ENCODE data around the gene ROGDI. TPM values are rescaled to one million over a fixed set of nuclear protein-coding genes. Genes with fewer than 3 reads are reported as not detected.

ROGDI gene
- total RNA-seq, 4 donors from 2014 or later, result 16.4 to 35.8 (median 31.6) TPM

- H3K9me3 ChIP-seq, result no peaks in the 10 kb centered on the region
- TF ChIP-seq POLR2A (IDR thresholded peaks at IDR 0.05), result no peak
- no peaks in the 10 kb centered on the region for H3K27me3 ChIP-seq
- peaks cover 20 to 37% (median 23%) of the 10 kb centered on the region in 3 donors for H3K4me1 ChIP-seq
- WGBS, 2 donors, result 45 to 64% methylated on average over 5 to 10 of the region's 17 CpGs
- H3K27ac ChIP-seq, result peak overlapping the region; percentile 92 to 94 (median 93)
- intact Hi-C loops (cut with DNase I), result no loop called here
- H3K4me3 ChIP-seq, result peak overlapping the region in 1 of 4 donors; percentile 84
- H3K36me3 ChIP-seq, result peaks cover 0 to 56% (median 9%) of the 10 kb centered on the region in 3 donors
- no peak for DNase-seq
These were observed 2.0 kb downstream of the ROGDI start for GRCh38 chr16:4800290-4801041.

- peaks cover 20 to 39% (median 23%) of the 10 kb centered on the region in 3 donors for H3K4me1 ChIP-seq
- TF ChIP-seq, protein P1, sequence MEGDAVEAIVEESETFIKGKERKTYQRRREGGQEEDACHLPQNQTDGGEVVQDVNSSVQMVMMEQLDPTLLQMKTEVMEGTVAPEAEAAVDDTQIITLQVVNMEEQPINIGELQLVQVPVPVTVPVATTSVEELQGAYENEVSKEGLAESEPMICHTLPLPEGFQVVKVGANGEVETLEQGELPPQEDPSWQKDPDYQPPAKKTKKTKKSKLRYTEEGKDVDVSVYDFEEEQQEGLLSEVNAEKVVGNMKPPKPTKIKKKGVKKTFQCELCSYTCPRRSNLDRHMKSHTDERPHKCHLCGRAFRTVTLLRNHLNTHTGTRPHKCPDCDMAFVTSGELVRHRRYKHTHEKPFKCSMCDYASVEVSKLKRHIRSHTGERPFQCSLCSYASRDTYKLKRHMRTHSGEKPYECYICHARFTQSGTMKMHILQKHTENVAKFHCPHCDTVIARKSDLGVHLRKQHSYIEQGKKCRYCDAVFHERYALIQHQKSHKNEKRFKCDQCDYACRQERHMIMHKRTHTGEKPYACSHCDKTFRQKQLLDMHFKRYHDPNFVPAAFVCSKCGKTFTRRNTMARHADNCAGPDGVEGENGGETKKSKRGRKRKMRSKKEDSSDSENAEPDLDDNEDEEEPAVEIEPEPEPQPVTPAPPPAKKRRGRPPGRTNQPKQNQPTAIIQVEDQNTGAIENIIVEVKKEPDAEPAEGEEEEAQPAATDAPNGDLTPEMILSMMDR (IDR thresholded peaks at IDR 0.05), result no peak
- TF ChIP-seq POLR2A (IDR thresholded peaks at IDR 0.05), result no peak
- H3K36me3 ChIP-seq, result peaks cover 0 to 45% (median 9%) of the 10 kb centered on the region in 3 donors
- H3K27me3 ChIP-seq, result no peaks in the 10 kb centered on the region
- DNase-seq, result no peak
- no peak overlapping the region for H3K27ac ChIP-seq
- no peak overlapping the region for H3K4me3 ChIP-seq
- 79 to 87% methylated on average over 9 to 11 of the region's 19 CpGs for WGBS, 2 donors
- intact Hi-C loops (cut with DNase I), result no loop called here
- no peaks in the 10 kb centered on the region for H3K9me3 ChIP-seq
These were observed 3.1 kb downstream of the ROGDI start for GRCh38 chr16:4799171-4799855.

DNA sequence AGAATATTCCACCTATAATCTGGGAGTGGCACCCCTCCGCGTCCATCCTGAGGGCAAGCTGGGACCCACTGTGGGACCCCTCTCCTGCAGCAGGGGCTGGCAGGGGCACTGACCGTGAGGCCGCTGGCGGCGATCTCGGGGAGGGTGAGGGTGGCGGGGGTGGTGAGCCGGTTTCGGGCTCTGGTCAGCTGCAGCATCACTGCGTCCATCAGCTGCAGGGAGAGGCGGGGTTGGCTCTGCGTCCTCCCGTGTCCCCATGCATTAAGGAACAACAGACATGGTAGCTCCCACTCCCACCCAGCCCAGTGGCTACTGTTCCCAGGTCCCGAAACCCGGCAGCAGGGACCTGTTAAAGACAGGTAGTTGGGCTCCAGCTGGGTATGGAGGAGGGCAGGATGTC, 4.0 kb downstream of the ROGDI start:
- 97% methylated on average over 13 of the region's 16 CpGs; no CpG with 5 or more reads in 1 of the 2 donors for WGBS, 2 donors
- Histone ChIP-seq H3K27ac (no peak overlapping the region), H3K4me3 (no peak overlapping the region), H3K9me3 (no peaks in the 10 kb centered on the region), H3K36me3 (peaks cover 0 to 42% (median 4%) of the 10 kb centered on the region in 3 donors), H3K27me3 (no peaks in the 10 kb centered on the region), H3K4me1 (peaks cover 20 to 35% (median 23%) of the 10 kb centered on the region in 3 donors)
- intact Hi-C loops (cut with DNase I), result no loop called here
- TF ChIP-seq, protein P1 (IDR thresholded peaks at IDR 0.05), result no peak
- TF ChIP-seq POLR2A (IDR thresholded peaks at IDR 0.05), result no peak
- DNase-seq, result no peak

DNA sequence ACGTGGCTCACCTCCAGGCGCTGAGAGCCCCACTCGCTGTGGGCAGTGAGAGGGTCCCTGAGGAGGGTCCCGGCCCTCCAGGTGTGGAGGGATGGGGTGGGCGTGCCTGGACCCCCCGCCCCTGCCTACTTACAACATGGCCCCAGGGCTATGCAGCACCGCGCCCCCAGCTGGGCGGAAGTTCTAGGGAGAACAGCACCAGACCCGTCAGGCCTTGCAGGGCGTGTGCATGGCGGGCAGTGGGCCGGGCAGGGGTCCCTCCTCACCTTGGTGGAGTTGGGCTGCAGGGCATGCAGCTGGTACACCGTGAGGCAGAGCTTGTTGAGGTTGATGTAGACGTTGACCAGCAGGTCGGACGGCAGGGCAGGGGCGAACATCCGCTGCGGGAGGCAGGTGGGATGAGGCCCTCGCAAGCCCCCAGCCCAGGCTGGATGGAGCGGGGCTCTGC, 4.6 kb downstream of the ROGDI start:
- DNase-seq, result no peak
- H3K4me3 ChIP-seq, result no peak overlapping the region
- TF ChIP-seq, protein P1 (IDR thresholded peaks at IDR 0.05), result no peak
- no peak for TF ChIP-seq POLR2A (IDR thresholded peaks at IDR 0.05)
- H3K36me3 ChIP-seq, result peaks cover 0 to 42% (median 4%) of the 10 kb centered on the region in 3 donors
- H3K27ac ChIP-seq, result no peak overlapping the region
- H3K9me3 ChIP-seq, result no peaks in the 10 kb centered on the region
- peaks cover 19 to 29% (median 20%) of the 10 kb centered on the region in 3 donors for H3K4me1 ChIP-seq
- intact Hi-C loops (cut with DNase I), result no loop called here
- 100% methylated on average over 1 of the region's 22 CpGs; no CpG with 5 or more reads in 1 of the 2 donors for whole genome bisulfite sequencing, 2 donors
- no peaks in the 10 kb centered on the region for H3K27me3 ChIP-seq

DNA sequence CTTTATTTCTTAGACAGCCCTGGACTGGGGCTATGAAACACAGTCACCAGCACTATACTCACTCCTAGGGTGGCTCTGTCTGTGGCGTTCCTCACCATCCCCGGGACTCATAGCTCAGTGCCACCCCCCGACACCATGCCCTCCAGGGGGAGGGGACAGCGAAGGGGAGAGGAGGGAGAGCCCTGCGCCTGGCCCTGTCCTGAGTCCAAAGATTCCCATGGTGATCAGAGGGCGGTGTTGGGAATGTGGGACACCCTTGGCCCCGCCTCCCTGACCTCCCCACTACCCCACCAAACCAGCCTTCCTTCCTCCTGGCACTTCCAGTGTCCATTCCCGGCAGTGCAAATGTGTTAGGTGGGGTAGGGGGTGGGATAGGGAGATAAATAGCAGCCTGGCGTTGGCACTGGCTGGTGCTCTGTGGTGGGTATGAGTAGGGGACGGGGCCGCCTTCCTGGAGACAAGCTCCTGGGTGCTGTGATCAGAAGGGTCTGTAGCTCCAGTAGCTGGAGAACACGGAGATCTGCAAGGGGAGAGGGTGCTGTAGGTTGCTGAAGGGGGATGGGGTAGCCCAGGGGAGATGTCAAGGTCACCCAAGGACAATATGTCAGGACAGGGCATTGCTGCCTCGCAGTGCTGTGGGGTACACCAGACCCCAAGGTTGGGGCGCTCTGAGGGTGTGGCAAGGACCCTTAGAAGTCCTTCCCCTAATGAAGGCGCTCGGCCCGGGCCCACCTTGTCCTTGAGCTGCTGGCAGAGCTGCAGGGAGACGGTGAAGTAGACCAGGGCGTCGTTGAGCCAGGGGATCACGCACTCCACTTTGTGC, 5.2 kb downstream of the ROGDI start:
- DNase-seq, result no peak
- Histone ChIP-seq H3K4me3 (no peak overlapping the region), H3K27ac (peak overlapping the region in 1 of 4 donors; percentile 9), H3K36me3 (peaks cover 0 to 42% (median 4%) of the 10 kb centered on the region in 3 donors), H3K4me1 (peaks cover 19 to 29% (median 20%) of the 10 kb centered on the region in 3 donors), H3K9me3 (no peaks in the 10 kb centered on the region), H3K27me3 (no peaks in the 10 kb centered on the region)
- WGBS, 2 donors, result 73 to 91% methylated on average over 3 to 10 of the region's 21 CpGs
- no peak for TF ChIP-seq POLR2A (IDR thresholded peaks at IDR 0.05)
- TF ChIP-seq, protein P1 (IDR thresholded peaks at IDR 0.05), result no peak
- intact Hi-C loops (cut with DNase I), result no loop called here

All from esophagus squamous epithelium (tissue), 5 donors.